ENCODE measurements around the gene CBL.

DNA sequence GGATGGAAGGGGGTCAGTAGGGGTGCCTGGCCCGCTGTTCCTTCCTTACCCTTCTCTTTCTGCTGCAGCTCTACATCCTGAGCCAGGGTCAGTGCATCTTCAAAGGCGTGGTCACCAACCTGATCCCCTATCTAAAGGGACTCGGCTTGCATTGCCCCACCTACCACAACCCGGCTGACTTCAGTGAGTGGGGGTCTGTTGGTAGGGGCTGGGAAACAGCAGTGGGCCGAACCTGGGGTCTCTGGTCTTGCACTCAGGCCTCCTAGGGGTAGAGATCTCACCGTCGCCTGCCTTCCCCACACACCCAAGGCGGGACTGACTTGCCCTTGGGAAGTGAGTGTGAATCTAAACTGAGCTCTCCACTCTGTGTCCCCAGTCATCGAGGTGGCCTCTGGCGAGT is 49.6 kb upstream of the CBL start:
- TF ChIP-seq ZNF274 (IDR thresholded peaks at IDR 0.05; ENCODE audit: low read depth, low read length), result no peak
- no peak for TF ChIP-seq YY1 (IDR thresholded peaks at IDR 0.05; ENCODE audit: insufficient read depth, insufficient read length)
- TF ChIP-seq SUZ12 (IDR thresholded peaks at IDR 0.05; ENCODE audit: extremely low read depth, insufficient read depth, insufficient read length), result no peak
